ENCODE results near the gene ENAH.
A peak's percentile ranks its signal among the peaks of the same experiment; 100 is the strongest.
"Not testable (repeated sequence)": the region's sequence is repeated elsewhere in the genome, so short reads cannot be mapped to it uniquely, and the experiment has no call there.

ENAH gene

GRCh38 chr1:225525377-225525776 lies 127.5 kb downstream of the ENAH start:
- no peak for DNase-seq (ENCODE audit: low spot score)

GRCh38 chr1:225524570-225524969 lies 128.4 kb downstream of the ENAH start:
- DNase-seq (ENCODE audit: low spot score) = no peak

GRCh38 chr1:225523263-225523950 lies 129.5 kb downstream of the ENAH start:
- no peak for DNase-seq (ENCODE audit: low spot score)

- no peak for DNase-seq (ENCODE audit: low spot score)
Measured at GRCh38 chr1:225522588-225523262, 130.2 kb downstream of the ENAH start.

GRCh38 chr1:225520587-225521227 lies 132.2 kb downstream of the ENAH start:
- DNase-seq (ENCODE audit: low spot score) = no peak

- DNase-seq (ENCODE audit: low spot score) = no peak
Measured at GRCh38 chr1:225519166-225519863, 133.6 kb downstream of the ENAH start.

GRCh38 chr1:225517697-225518096 lies 135.2 kb downstream of the ENAH start:
- no peak for DNase-seq (ENCODE audit: low spot score)

GRCh38 chr1:225517221-225517620 lies 135.7 kb downstream of the ENAH start:
- DNase-seq (ENCODE audit: low spot score) = no peak

GRCh38 chr1:225514671-225515081 lies 138.2 kb downstream of the ENAH start:
- DNase-seq (ENCODE audit: low spot score) = no peak

GRCh38 chr1:225513576-225513975 lies 139.3 kb downstream of the ENAH start:
- DNase-seq (ENCODE audit: low spot score) = not testable (repeated sequence)

GRCh38 chr1:225511828-225512381 lies 141.0 kb downstream of the ENAH start:
- DNase-seq (ENCODE audit: low spot score) = no peak

GRCh38 chr1:225510740-225511139 lies 142.2 kb downstream of the ENAH start:
- not testable (repeated sequence) for DNase-seq (ENCODE audit: low spot score)

- peak; percentile 44 for DNase-seq (ENCODE audit: low spot score)
Measured at GRCh38 chr1:225509770-225510169, 143.2 kb downstream of the ENAH start.

- no peak for DNase-seq (ENCODE audit: low spot score)
Measured at GRCh38 chr1:225509376-225509707, 143.6 kb downstream of the ENAH start.

- peak; percentile 85 for DNase-seq (ENCODE audit: low spot score)
Measured at GRCh38 chr1:225508538-225509375, 144.2 kb downstream of the ENAH start.

GRCh38 chr1:225506727-225507126 lies 146.2 kb downstream of the ENAH start:
- DNase-seq (ENCODE audit: low spot score) = no peak

- no peak for DNase-seq (ENCODE audit: low spot score)
Measured at GRCh38 chr1:225504776-225505175, 148.1 kb downstream of the ENAH start.

- DNase-seq (ENCODE audit: low spot score) = no peak
Measured at GRCh38 chr1:225500624-225501192, 152.2 kb downstream of the ENAH start.

- DNase-seq (ENCODE audit: low spot score) = no peak
Measured at GRCh38 chr1:225498549-225499136, 154.3 kb downstream of the ENAH start.

- DNase-seq (ENCODE audit: low spot score) = no peak
Measured at GRCh38 chr1:225494789-225495359, 158.0 kb downstream of the ENAH start.
